Endothelial cell of umbilical vein (primary cell): Measurements from ENCODE around the gene COL9A3. TPM values are rescaled to one million over a fixed set of nuclear protein-coding genes. Genes with fewer than 3 reads are reported as not detected.

Experiments used
- BruUV-seq: library from RNA; stranded (reverse); fragments of 400-500 nt; replicated peaks from 2 replicates; lab custom pipeline; 2021; lab: Mats Ljungman, UMichigan
- CTCF ChIA-PET: fragments of 300-600, 350-600 bp; sonication (Branson Sonifier 250); formaldehyde crosslinking; loops from one replicate; lab custom pipeline; 2021; ENCODE audit warnings: antibody characterized with exemption, inconsistent platforms; lab: Charles Lee
- POLR2A ChIA-PET: fragments of 300-600, 350-600 bp; sonication (Branson Sonifier 250); formaldehyde crosslinking; loops from one replicate; lab custom pipeline; 2021; ENCODE audit warnings: antibody characterized with exemption, inconsistent platforms; lab: Charles Lee
- DNase-seq: peaks from one replicate; pipeline ENCODE4 v3.0.0-alpha.2; 2011; ENCODE audit warnings: low read depth, low spot score
- FAIRE-seq: peaks from 2 replicates; lab custom pipeline; 2011; peaks lifted over from hg19 to GRCh38; lab: Jason Lieb, UNC
- H2AFZ ChIP-seq: 2 replicates; pipeline ENCODE4 v1.6.0; 2012; ENCODE audit warnings: low read depth, low read length, control low read depth, inconsistent platforms
- H3K27ac ChIP-seq: 2 replicates; pipeline ENCODE4 v1.5.1; 2011; ENCODE audit warnings: low read depth, mild to moderate bottlenecking, control low read depth, low read length, moderate library complexity; ENCODE audit not compliant: insufficient read depth
- H3K27me3 ChIP-seq, 2 experiments: 2 replicates each; pipeline versions ENCODE4 v1.6.0 to v1.6.1; 2011; ENCODE audit warnings: low read length in 2 of 2, mixed read lengths in 1 of 2; ENCODE audit not compliant: control insufficient read depth in 2 of 2, insufficient read depth in 2 of 2
- H3K36me3 ChIP-seq, 2 experiments: 2 replicates in 1 of 2; 3 replicates in 1 of 2; pipeline ENCODE4 v1.5.1; 2011; ENCODE audit warnings: low read length in 2 of 2, mild to moderate bottlenecking in 1 of 2, moderate library complexity in 1 of 2; ENCODE audit not compliant: control insufficient read depth in 2 of 2, insufficient read depth in 2 of 2; ENCODE audit errors: extremely low read depth in 1 of 2
- H3K4me1 ChIP-seq: 3 replicates; pipeline ENCODE4 v1.5.1; 2011; ENCODE audit warnings: mild to moderate bottlenecking, low read length; ENCODE audit not compliant: control insufficient read depth, insufficient read depth; ENCODE audit errors: extremely low read depth
- H3K4me2 ChIP-seq: 2 replicates; pipeline ENCODE4 v1.6.1; 2011; ENCODE audit warnings: low read length, control low read depth, mixed read lengths; ENCODE audit not compliant: insufficient read depth
- H3K4me3 ChIP-seq, 3 experiments: fragments of 200-600 bp in 1 of 3; sonication (generic), shearing (Covaris generic) in 1 of 3; replicated peaks in 1 of 3; 2 replicates each; pipeline ENCODE4 v1.5.1; 2011 to 2016; ENCODE audit warnings: control low read depth in 3 of 3, low read length in 3 of 3, mild to moderate bottlenecking in 2 of 3, inconsistent platforms in 1 of 3, low read depth in 1 of 3, moderate library complexity in 1 of 3; ENCODE audit not compliant: insufficient read depth in 1 of 3
- H3K79me2 ChIP-seq: 2 replicates; pipeline ENCODE4 v1.6.0; 2012; ENCODE audit warnings: low read length, inconsistent platforms; ENCODE audit not compliant: control insufficient read depth, insufficient read depth
- H3K9ac ChIP-seq: replicated peaks from 2 replicates; pipeline ENCODE3; 2011; ENCODE audit warnings: low read length, control low read depth; ENCODE audit not compliant: insufficient read depth; ENCODE audit errors: extremely low read depth
- H3K9me1 ChIP-seq: replicated peaks from 3 replicates; pipeline ENCODE4 v1.6.0; 2011; ENCODE audit warnings: mild to moderate bottlenecking, low read length; ENCODE audit not compliant: control insufficient read depth, insufficient read depth; ENCODE audit errors: extremely low read depth
- H3K9me3 ChIP-seq: replicated peaks from 2 replicates; pipeline ENCODE4 v1.5.1; 2012; ENCODE audit warnings: low read length, inconsistent platforms; ENCODE audit not compliant: control insufficient read depth, insufficient read depth
- H4K20me1 ChIP-seq: replicated peaks from 2 replicates; pipeline ENCODE3; 2011; ENCODE audit warnings: mild to moderate bottlenecking, low read length; ENCODE audit not compliant: control insufficient read depth, insufficient read depth; ENCODE audit errors: extremely low read depth
- EZH2 ChIP-seq: IDR thresholded peaks from 2 replicates; pipeline ENCODE4 v1.6.1; 2012; ENCODE audit warnings: borderline replicate concordance, low read depth, mild to moderate bottlenecking, moderate library complexity, low read length, inconsistent platforms; ENCODE audit not compliant: severe bottlenecking
- FOS ChIP-seq: IDR thresholded peaks from 2 replicates; pipeline ENCODE4 v1.6.1; 2011; ENCODE audit warnings: mild to moderate bottlenecking, low read length, moderate library complexity, borderline replicate concordance; ENCODE audit not compliant: insufficient read depth
- GATA2 ChIP-seq: IDR thresholded peaks from 2 replicates; pipeline ENCODE4 v1.7.0; 2011; ENCODE audit warnings: low read depth, mild to moderate bottlenecking, moderate library complexity, mixed read lengths, low read length; ENCODE audit not compliant: insufficient read length, insufficient read depth
- JUN ChIP-seq: IDR thresholded peaks from 2 replicates; pipeline ENCODE4 v1.6.1; 2011; ENCODE audit warnings: borderline replicate concordance, low read depth; ENCODE audit not compliant: insufficient read length, insufficient read depth
- MYC ChIP-seq: IDR thresholded peaks from one replicate; pipeline ENCODE4 v1.6.1; 2011; ENCODE audit warnings: mild to moderate bottlenecking, low read depth, low read length
- POLR2A ChIP-seq: IDR thresholded peaks from 2 replicates; pipeline ENCODE4 v1.6.1; 2012; ENCODE audit warnings: low read depth, mild to moderate bottlenecking, control low read depth, low read length
- POLR2AphosphoS5 ChIP-seq: IDR thresholded peaks from 2 replicates; pipeline ENCODE4 v1.6.1; 2012; ENCODE audit warnings: low read depth, mild to moderate bottlenecking, control low read depth, low read length, moderate library complexity; ENCODE audit not compliant: insufficient read depth
- dilution Hi-C: fragments of 300-500 bp; cut with MboI; formaldehyde crosslinking; loops from one replicate; pipeline ENCODE4 v1.15.0; 2019; ENCODE audit warnings: low sequenced_read_pairs; ENCODE audit not compliant: extremely low pct_ligation_motif_present
- intact Hi-C: fragments of 100-400 bp; cut with micrococcal nuclease; formaldehyde crosslinking; loops from one replicate; pipeline ENCODE4 v1.10.0; 2022
- polyA plus RNA-seq, 4 experiments: library from polyadenylated mRNA; depleted of rRNA in 3 of 4; stranded (reverse) in 3 of 4; unstranded in 1 of 4; fragments of >200 nt; gene quantifications; 2 replicates each; pipeline versions ENCODE4 v1.2.1 to v1.2.3, GENCODE V29; 2011 to 2012; ENCODE audit warnings: missing spikeins in 1 of 4
- total RNA-seq: library from RNA; stranded (reverse); gene quantifications from 2 replicates; pipeline ENCODE4 v1.2.3, GENCODE V29; 2021
- TF ChIP-seq, protein P1 (sequence below): IDR thresholded peaks from 2 replicates; pipeline ENCODE4 v1.6.1; 2011; ENCODE audit not compliant: insufficient read depth, insufficient read length
- TF ChIP-seq, protein P2 (sequence below), 2 donors: IDR thresholded peaks; 1 replicate in 1 of 2; 2 replicates in 1 of 2; pipeline ENCODE4 v1.5.1; 2011; ENCODE audit warnings: low read length in 2 of 2, mild to moderate bottlenecking in 2 of 2, moderate library complexity in 2 of 2, control low read depth in 1 of 2, inconsistent platforms in 1 of 2, low read depth in 1 of 2; ENCODE audit not compliant: insufficient read depth in 1 of 2; ENCODE audit errors: extremely low read depth in 1 of 2

Gene COL9A3
- total and polyA plus RNA-seq, 2 donors (not counting 3 experiments of a cell fraction or from before 2014, with no cell fraction given) = 0.46 to 0.60 TPM

DNA sequence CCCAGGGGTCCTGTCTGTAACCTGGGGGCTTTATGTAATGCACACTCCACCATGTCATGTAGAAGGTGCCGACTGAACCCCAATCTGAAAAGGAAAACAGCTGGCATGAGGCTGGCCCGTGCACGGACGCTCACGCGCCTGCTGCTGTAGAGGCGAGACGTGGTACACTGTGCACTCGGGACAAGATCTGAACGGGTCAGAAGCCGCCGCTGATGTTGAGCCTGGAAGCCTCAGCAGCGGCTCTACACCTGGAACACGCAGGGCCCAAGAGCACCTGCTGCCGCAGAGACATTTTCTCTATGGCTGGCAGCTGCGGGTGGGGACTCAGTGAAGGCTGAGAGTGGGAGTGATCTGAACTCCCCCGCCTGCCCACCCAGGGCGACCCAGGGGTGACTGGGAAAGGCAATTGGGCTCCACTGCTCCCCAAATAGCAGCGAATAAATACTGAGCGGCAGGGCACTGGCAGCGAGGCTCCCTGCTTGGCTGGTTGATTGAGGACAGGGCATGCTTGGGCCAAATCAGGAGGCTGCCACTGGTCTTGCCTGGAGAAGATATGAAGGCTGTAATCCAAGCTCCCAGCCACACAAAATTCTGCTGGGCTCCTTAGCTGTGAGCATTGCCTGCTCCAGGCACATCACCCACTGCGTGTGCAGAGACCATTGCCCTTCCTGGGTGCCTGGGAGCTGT, 14.7 kb upstream of the COL9A3 start:
- Histone ChIP-seq H3K79me2 (peaks cover 28% of the 10 kb centered on the region), H3K9ac (no peak overlapping the region), H3K36me3 (peaks cover 11 to 12% of the 10 kb centered on the region in 2 experiments), H4K20me1 (no peaks in the 10 kb centered on the region), H3K4me3 (no peak overlapping the region), H3K27me3 (no peaks in the 10 kb centered on the region), H3K4me2 (no peak overlapping the region), H2AFZ (no peak overlapping the region), H3K9me3 (no peaks in the 10 kb centered on the region), H3K9me1 (no peaks in the 10 kb centered on the region), H3K4me1 (peaks cover 14% of the 10 kb centered on the region), H3K27ac (no peak overlapping the region)
- CTCF ChIA-PET = no interaction called here
- POLR2A ChIA-PET = no interaction called here
- DNase-seq = no peak
- FAIRE-seq = no peak
- BruUV-seq = no TSS peak
- TF ChIP-seq EZH2 (no peak), POLR2A (no peak), POLR2AphosphoS5 (no peak), GATA2 (no peak), MYC (no peak), JUN (no peak), FOS (no peak)
- TF ChIP-seq, protein P1, sequence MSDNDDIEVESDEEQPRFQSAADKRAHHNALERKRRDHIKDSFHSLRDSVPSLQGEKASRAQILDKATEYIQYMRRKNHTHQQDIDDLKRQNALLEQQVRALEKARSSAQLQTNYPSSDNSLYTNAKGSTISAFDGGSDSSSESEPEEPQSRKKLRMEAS = no peak
- TF ChIP-seq, protein P2, sequence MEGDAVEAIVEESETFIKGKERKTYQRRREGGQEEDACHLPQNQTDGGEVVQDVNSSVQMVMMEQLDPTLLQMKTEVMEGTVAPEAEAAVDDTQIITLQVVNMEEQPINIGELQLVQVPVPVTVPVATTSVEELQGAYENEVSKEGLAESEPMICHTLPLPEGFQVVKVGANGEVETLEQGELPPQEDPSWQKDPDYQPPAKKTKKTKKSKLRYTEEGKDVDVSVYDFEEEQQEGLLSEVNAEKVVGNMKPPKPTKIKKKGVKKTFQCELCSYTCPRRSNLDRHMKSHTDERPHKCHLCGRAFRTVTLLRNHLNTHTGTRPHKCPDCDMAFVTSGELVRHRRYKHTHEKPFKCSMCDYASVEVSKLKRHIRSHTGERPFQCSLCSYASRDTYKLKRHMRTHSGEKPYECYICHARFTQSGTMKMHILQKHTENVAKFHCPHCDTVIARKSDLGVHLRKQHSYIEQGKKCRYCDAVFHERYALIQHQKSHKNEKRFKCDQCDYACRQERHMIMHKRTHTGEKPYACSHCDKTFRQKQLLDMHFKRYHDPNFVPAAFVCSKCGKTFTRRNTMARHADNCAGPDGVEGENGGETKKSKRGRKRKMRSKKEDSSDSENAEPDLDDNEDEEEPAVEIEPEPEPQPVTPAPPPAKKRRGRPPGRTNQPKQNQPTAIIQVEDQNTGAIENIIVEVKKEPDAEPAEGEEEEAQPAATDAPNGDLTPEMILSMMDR (IDR thresholded peaks at IDR 0.05; ENCODE audit: extremely low read depth in 1 of 2, insufficient read depth in 1 of 2, low read depth in 1 of 2, low read length in 2 of 2) = no peak
- dilution Hi-C loops = no loop called here
- intact Hi-C loops = loop anchor here (10.0 kb wide), 1 partner anchor 417 kb away; the partner anchor contains the start of gene RPS21
